Kidney (tissue), 14 donors: Measurements from ENCODE around the gene RASA3. TPM values are rescaled to one million over a fixed set of nuclear protein-coding genes. Genes with fewer than 3 reads are reported as not detected.

Source experiments
- DNase-seq, 5 donors: peaks; one replicate each; pipeline ENCODE4 v3.0.0-alpha.2; 2013 to 2020
- FAIRE-seq: peaks from 2 replicates; lab custom pipeline; 2012; peaks lifted over from hg19 to GRCh38; lab: Jason Lieb, UNC
- H3K27ac ChIP-seq, 2 donors: one replicate each; pipeline ENCODE4 v1.7.0; 2013; ENCODE audit warnings: low read depth in 2 of 2, low read length in 2 of 2, inconsistent platforms in 1 of 2
- H3K27me3 ChIP-seq: one replicate; pipeline ENCODE4 v1.7.1; 2013; ENCODE audit warnings: low read length, inconsistent platforms; ENCODE audit not compliant: control insufficient read depth, insufficient read depth
- H3K36me3 ChIP-seq, 3 donors: one replicate each; pipeline versions ENCODE4 v1.7.0 to v1.7.1; 2013; ENCODE audit warnings: low read length in 3 of 3, control low read depth in 1 of 3, inconsistent platforms in 1 of 3; ENCODE audit not compliant: insufficient read depth in 3 of 3, control insufficient read depth in 2 of 3
- H3K4me1 ChIP-seq, 3 donors: one replicate each; pipeline versions ENCODE4 v1.7.0 to v1.7.1; 2013; ENCODE audit warnings: low read length in 3 of 3, inconsistent platforms in 1 of 3, low read depth in 1 of 3; ENCODE audit not compliant: control insufficient read depth in 2 of 3, insufficient read depth in 2 of 3
- H3K4me3 ChIP-seq, 3 donors: one replicate each; pipeline versions ENCODE4 v1.7.0 to v1.8.1; 2013; ENCODE audit warnings: low read length in 3 of 3, control low read depth in 1 of 3, inconsistent platforms in 1 of 3
- H3K9ac ChIP-seq, 3 donors: one replicate each; pipeline versions ENCODE4 v1.7.0 to v1.7.1; 2013; ENCODE audit warnings: low read length in 3 of 3, control low read depth in 1 of 3, inconsistent platforms in 1 of 3
- H3K9me3 ChIP-seq, 3 donors: one replicate each; pipeline versions ENCODE4 v1.7.0 to v1.7.1; 2013; ENCODE audit warnings: low read length in 3 of 3, control low read depth in 1 of 3, inconsistent platforms in 1 of 3; ENCODE audit not compliant: control insufficient read depth in 2 of 3, insufficient read depth in 1 of 3
- CTCF ChIP-seq: IDR thresholded peaks from 3 replicates; pipeline ENCODE4 v1.5.1; 2012; ENCODE audit warnings: mild to moderate bottlenecking, moderate library complexity, borderline replicate concordance; ENCODE audit not compliant: insufficient read depth; ENCODE audit errors: extremely low read depth
- intact Hi-C: fragments of 100-400 bp; cut with DNase I; formaldehyde crosslinking; loops from one replicate; pipeline ENCODE4 v1.11.1; 2022
- polyA plus RNA-seq: library from polyadenylated mRNA; stranded (reverse); fragments of 350-450 nt; fragmentation: Illumina TruSeq; extraction: RNeasy Lipid Tissue Mini Kit (QIAGEN cat#74804); gene quantifications from one replicate; pipeline ENCODE4 v1.2.3, GENCODE V29; 2014; ENCODE audit warnings: low read depth, low replicate concordance; ENCODE audit not compliant: insufficient read depth
- total RNA-seq: library from RNA; stranded (reverse); fragmentation: NEBNext Ultra II Directional; extraction: Animal tissue kit (Norgen Biotek cat#: 25700); gene quantifications from one replicate; pipeline ENCODE4 v1.2.1, GENCODE V29; 2021
- donor health status: control.
- donor health status: control.
- donor health status: control.
- donor health status: control.
- donor health status: control.
- donor health status: DM: yes; HTN: yes; CAD: no.
- donor health status: Normal renal cell carcinoma (clear cell type).

Gene RASA3
- total and polyA plus RNA-seq, 2 donors from 2014 or later, result 4.2 to 28.8 TPM

GRCh38 chr13:114154476-114154875 lies 22.1 kb upstream of the RASA3 start:
- H3K4me1 ChIP-seq, result no peaks in the 10 kb centered on the region
- no peak overlapping the region for H3K27ac ChIP-seq
- FAIRE-seq (no peak), DNase-seq (peak in 1 of 5 donors; percentile 51)
- no peaks in the 10 kb centered on the region for H3K36me3 ChIP-seq
- no peak for TF ChIP-seq CTCF
- H3K9ac ChIP-seq, result no peak overlapping the region
- H3K9me3 ChIP-seq, result no peaks in the 10 kb centered on the region
- H3K27me3 ChIP-seq, result no peaks in the 10 kb centered on the region
- H3K4me3 ChIP-seq, result no peak overlapping the region
- intact Hi-C loops, result no loop called here

- no peaks in the 10 kb centered on the region for H3K4me1 ChIP-seq
- FAIRE-seq (no peak), DNase-seq (no peak)
- no peaks in the 10 kb centered on the region for H3K9me3 ChIP-seq
- H3K27ac ChIP-seq, result no peak overlapping the region
- no peak for TF ChIP-seq CTCF
- H3K36me3 ChIP-seq, result no peaks in the 10 kb centered on the region
- intact Hi-C loops, result no loop called here
- H3K27me3 ChIP-seq, result no peaks in the 10 kb centered on the region
- H3K4me3 ChIP-seq, result no peak overlapping the region
- H3K9ac ChIP-seq, result no peak overlapping the region
Measured at GRCh38 chr13:114153485-114154080, 21.2 kb upstream of the RASA3 start.

GRCh38 chr13:114152831-114153371 lies 20.5 kb upstream of the RASA3 start:
- FAIRE-seq (no peak), DNase-seq (peak in 1 of 5 donors; percentile 67)

More at GRCh38 chr13:114152831-114153371, 20.5 kb upstream of the RASA3 start:
- Histone ChIP-seq H3K9me3 (no peaks in the 10 kb centered on the region), H3K9ac (no peak overlapping the region), H3K27me3 (no peaks in the 10 kb centered on the region), H3K4me1 (no peaks in the 10 kb centered on the region), H3K4me3 (no peak overlapping the region), H3K36me3 (no peaks in the 10 kb centered on the region), H3K27ac (no peak overlapping the region)
- intact Hi-C loops, result no loop called here
- TF ChIP-seq CTCF, result no peak
